Duodenal mucosa (tissue), 2 donors: ENCODE data around the gene KCNMA1.

Experiments used
- H3K27ac ChIP-seq: one replicate; pipeline ENCODE4 v1.7.0; 2013; ENCODE audit warnings: low read depth, low read length
- H3K27me3 ChIP-seq, 2 donors: one replicate each; pipeline ENCODE4 v1.7.0; 2013; ENCODE audit warnings: low read length in 2 of 2, control low read depth in 1 of 2; ENCODE audit not compliant: insufficient read depth in 2 of 2, control insufficient read depth in 1 of 2
- H3K36me3 ChIP-seq, 2 donors: one replicate each; pipeline ENCODE4 v1.7.0; 2013; ENCODE audit warnings: low read length in 2 of 2, control low read depth in 1 of 2; ENCODE audit not compliant: insufficient read depth in 2 of 2, control insufficient read depth in 1 of 2
- H3K4me1 ChIP-seq, 2 donors: one replicate each; pipeline ENCODE4 v1.7.0; 2013; ENCODE audit warnings: low read length in 2 of 2, control low read depth in 1 of 2; ENCODE audit not compliant: insufficient read depth in 2 of 2, control insufficient read depth in 1 of 2
- H3K4me3 ChIP-seq, 2 donors: one replicate each; pipeline ENCODE4 v1.7.0; 2013; ENCODE audit warnings: low read length in 2 of 2, low read depth in 1 of 2
- H3K9ac ChIP-seq, 2 donors: one replicate each; pipeline ENCODE4 v1.7.0; 2013; ENCODE audit warnings: low read length in 2 of 2, low read depth in 1 of 2
- H3K9me3 ChIP-seq, 2 donors: one replicate each; pipeline ENCODE4 v1.7.0; 2013; ENCODE audit warnings: low read length in 2 of 2, control low read depth in 1 of 2; ENCODE audit not compliant: control insufficient read depth in 1 of 2

The KCNMA1 gene

DNA sequence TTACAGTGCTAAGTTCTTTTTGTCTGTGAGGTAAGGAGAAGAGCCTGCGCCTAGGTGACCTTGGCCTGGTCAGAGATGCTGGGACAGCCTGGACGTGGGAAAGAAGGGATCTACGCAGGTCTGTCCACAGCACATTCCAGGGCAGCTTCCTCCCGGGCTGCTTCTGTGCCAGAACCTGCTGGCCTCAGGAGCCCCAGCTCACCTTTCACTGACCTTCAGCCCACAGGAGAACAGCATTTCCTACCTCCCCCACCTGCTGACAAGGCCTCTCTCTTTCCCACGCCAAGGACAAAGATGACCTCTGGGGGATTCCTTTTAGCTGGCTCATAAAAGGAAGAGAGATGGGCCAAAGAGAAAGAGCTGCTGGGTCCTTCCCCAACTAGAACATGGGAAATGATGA, 260.6 kb downstream of the KCNMA1 start:
- H3K4me3 ChIP-seq, result no peak overlapping the region
- H3K9ac ChIP-seq, result no peak overlapping the region
- no peaks in the 10 kb centered on the region for H3K4me1 ChIP-seq
- no peaks in the 10 kb centered on the region for H3K9me3 ChIP-seq
- H3K36me3 ChIP-seq, result no peaks in the 10 kb centered on the region
- peaks cover 6% of the 10 kb centered on the region in 2 donors for H3K27me3 ChIP-seq
- no peak overlapping the region for H3K27ac ChIP-seq

GRCh38 chr10:77374189-77374656, 263.4 kb downstream of the KCNMA1 start:
- H3K4me3 ChIP-seq, result no peak overlapping the region

DNA sequence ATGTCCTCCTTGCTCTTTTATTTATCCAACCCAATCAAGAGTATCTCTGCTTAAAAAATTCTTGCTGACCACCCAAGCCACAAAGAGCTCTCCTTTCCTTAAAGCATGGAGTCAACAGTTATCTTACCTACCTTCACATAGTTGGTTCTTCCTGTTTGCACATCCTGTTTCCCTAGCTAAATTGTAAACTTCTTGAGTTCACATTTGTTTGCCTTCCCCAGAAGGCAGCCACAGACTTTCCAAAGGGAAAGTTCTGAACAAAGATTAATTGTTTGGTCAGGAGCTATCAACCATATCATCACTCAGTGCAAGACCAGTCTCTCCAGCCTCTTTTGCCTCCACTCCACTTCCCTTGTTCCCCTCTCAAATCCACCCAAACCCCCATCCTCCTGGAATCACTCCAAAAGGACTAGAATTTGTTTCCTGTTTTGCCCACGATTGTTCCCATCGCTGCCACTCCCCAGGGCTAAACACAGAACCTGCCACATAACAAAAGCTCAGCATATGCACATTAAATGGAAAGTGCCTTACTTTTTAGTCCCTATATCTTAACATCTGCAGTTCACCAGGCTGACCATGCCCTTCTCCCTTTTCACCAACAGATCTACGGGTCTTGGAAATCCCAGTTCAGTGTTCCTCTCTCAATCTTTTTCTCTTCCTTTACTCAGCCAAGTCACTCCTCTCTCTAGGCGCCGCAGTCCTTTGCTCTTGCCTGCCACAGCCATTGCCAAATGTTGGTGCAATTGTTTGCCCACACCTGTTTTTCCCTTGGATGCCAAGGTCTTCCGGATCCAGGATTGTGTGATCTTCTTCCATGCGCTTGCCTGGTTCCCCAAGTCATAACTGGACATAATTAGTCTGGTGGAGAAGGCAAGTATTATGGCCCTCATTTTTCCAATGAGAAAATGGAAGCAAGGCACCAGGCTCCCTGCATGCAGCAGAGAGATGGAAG, 265.5 kb downstream of the KCNMA1 start:
- Histone ChIP-seq H3K27me3 (peaks cover 0 to 2% of the 10 kb centered on the region in 2 donors), H3K4me3 (no peak overlapping the region), H3K9me3 (peaks cover 0 to 6% of the 10 kb centered on the region in 2 donors), H3K36me3 (no peaks in the 10 kb centered on the region), H3K4me1 (no peaks in the 10 kb centered on the region), H3K9ac (no peak overlapping the region), H3K27ac (no peak overlapping the region)

More at GRCh38 chr10:77374189-77374656, 263.4 kb downstream of the KCNMA1 start:
- Histone ChIP-seq H3K27ac (no peak overlapping the region), H3K4me1 (no peaks in the 10 kb centered on the region), H3K9ac (no peak overlapping the region), H3K27me3 (peaks cover 0 to 2% of the 10 kb centered on the region in 2 donors), H3K9me3 (no peaks in the 10 kb centered on the region), H3K36me3 (no peaks in the 10 kb centered on the region)

- no peaks in the 10 kb centered on the region for H3K4me1 ChIP-seq
- no peak overlapping the region for H3K9ac ChIP-seq
- H3K27ac ChIP-seq, result no peak overlapping the region
These were observed 266.2 kb downstream of the KCNMA1 start for GRCh38 chr10:77371421-77371820.

DNA sequence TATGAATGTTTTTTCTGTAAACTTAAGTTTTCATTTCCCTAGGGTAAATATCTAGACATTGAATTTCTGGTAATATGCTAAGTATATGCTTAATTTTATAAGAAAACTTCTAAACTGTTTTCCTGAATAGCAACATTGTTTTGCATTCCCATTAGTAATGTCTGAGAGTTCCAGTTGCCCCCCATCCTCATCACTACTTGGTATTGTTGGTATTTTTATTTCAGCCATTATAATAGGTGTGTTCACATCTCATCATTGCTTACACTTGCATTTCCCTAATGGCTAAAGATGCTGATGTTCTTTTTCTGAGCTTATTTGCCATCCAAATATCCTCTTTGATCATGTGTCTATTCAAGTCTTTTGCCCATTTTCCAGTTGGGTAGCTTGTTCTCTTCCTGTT, 269.6 kb downstream of the KCNMA1 start:
- no peaks in the 10 kb centered on the region for H3K27me3 ChIP-seq
- H3K4me1 ChIP-seq, result no peaks in the 10 kb centered on the region
- no peak overlapping the region for H3K9ac ChIP-seq
- H3K9me3 ChIP-seq, result peaks cover 0 to 6% of the 10 kb centered on the region in 2 donors
- no peaks in the 10 kb centered on the region for H3K36me3 ChIP-seq
- no peak overlapping the region for H3K4me3 ChIP-seq
- H3K27ac ChIP-seq, result no peak overlapping the region

More at GRCh38 chr10:77371421-77371820, 266.2 kb downstream of the KCNMA1 start:
- Histone ChIP-seq H3K9me3 (peaks cover 0 to 6% of the 10 kb centered on the region in 2 donors), H3K27me3 (peaks cover 0 to 2% of the 10 kb centered on the region in 2 donors), H3K36me3 (no peaks in the 10 kb centered on the region), H3K4me3 (no peak overlapping the region)

DNA sequence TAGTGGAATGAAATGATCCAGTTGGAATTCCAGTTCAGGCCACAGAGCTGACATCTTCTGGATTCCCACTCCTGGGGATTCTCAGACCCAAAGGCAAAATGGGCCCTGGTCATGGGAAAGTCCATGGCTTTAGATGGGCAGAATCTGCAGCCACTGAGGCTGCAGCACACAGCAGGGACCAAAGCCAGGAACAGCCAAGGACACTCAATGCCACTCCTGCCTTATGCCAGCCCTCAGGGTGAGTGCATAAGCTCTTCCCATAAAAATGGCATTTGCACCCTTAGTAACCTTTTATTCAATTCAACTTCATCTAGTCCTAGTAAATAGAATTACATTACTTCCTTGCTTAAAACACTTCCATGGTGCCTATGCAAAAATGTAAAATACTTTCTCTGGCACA, 274.4 kb downstream of the KCNMA1 start:
- peaks cover 0 to 1% of the 10 kb centered on the region in 2 donors for H3K9me3 ChIP-seq

DNA sequence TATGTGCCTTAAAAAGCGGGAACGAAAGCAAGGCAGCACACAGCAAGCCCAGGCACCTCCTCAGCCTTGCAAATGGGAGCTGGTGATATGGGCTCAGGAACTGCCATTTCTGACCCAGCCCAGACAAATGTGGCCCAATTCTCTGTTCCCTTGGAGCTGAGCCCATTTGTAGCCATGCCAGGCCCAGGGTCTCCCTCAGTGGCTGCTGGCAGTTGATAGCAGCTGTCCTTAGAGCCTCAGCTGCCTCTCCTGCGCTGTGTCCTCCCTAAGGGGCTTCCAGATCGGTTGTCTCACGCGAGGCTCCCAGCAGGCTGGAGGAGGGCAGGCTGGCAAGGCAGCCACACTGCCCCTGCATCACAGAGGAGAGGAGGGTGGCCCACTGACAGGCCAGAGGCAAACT, 275.8 kb downstream of the KCNMA1 start:
- Histone ChIP-seq H3K27ac (no peak overlapping the region), H3K27me3 (no peaks in the 10 kb centered on the region), H3K36me3 (no peaks in the 10 kb centered on the region), H3K4me3 (no peak overlapping the region), H3K9ac (no peak overlapping the region), H3K9me3 (no peaks in the 10 kb centered on the region), H3K4me1 (no peaks in the 10 kb centered on the region)

More for the DNA sequence above, 274.4 kb downstream of the KCNMA1 start:
- no peak overlapping the region for H3K9ac ChIP-seq
- H3K4me1 ChIP-seq, result no peaks in the 10 kb centered on the region
- H3K27me3 ChIP-seq, result no peaks in the 10 kb centered on the region
- no peaks in the 10 kb centered on the region for H3K36me3 ChIP-seq
- no peak overlapping the region for H3K27ac ChIP-seq
- H3K4me3 ChIP-seq, result no peak overlapping the region

DNA sequence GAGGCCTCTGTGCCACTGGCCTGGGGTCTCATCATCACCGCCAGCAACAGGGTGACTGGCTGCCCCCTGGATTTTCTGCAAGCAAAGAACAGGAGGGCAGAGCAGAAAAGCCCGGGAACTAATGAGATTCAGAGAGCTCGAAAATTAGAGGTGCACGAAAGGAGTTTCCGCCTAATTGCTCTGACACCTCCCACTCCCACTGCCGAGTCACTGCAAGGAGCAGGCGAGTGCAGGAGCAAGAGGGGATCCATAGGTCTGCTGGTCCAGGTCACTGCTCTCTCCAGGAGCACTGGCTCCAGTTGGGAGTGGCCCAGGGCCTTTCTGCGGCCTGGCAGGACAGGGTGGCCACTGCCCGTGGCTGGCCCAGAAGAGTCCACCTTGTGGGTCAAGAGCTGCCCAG, 276.2 kb downstream of the KCNMA1 start:
- no peak overlapping the region for H3K27ac ChIP-seq

GRCh38 chr10:77360835-77361234, 276.8 kb downstream of the KCNMA1 start:
- Histone ChIP-seq H3K27ac (no peak overlapping the region), H3K4me3 (no peak overlapping the region), H3K9me3 (no peaks in the 10 kb centered on the region), H3K4me1 (no peaks in the 10 kb centered on the region), H3K36me3 (no peaks in the 10 kb centered on the region), H3K27me3 (no peaks in the 10 kb centered on the region), H3K9ac (no peak overlapping the region)

More for the DNA sequence above, 276.2 kb downstream of the KCNMA1 start:
- Histone ChIP-seq H3K27me3 (no peaks in the 10 kb centered on the region), H3K9ac (no peak overlapping the region), H3K36me3 (no peaks in the 10 kb centered on the region), H3K4me3 (no peak overlapping the region), H3K9me3 (no peaks in the 10 kb centered on the region), H3K4me1 (no peaks in the 10 kb centered on the region)

DNA sequence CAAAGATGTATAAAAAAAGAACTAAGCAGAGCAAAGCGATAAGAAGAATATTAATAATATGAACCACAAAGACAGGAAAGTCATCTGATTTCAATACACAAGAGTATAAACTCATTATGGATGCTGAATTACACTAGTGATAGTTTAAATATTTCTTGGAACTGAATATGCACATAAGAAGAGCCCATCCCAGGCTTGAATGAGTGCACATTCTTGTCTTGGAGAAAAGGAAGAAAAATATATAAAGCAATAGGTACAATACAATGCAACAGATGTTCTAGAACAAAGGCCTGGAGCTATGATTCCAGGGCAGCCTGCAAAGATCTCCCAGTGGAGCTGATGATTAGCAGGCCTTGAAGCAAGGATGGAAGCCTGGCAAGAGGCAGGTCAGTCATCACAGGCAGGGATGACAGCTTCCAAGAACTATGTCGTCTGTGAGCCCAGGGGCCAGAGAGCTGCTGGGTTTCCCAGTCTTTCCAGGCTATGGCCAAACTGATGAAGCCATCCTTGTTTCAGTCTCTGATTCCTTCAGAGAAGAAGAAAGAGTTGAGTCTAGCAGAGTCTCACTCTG, 277.6 kb downstream of the KCNMA1 start:
- H3K9me3 ChIP-seq, result no peaks in the 10 kb centered on the region
- H3K4me1 ChIP-seq, result no peaks in the 10 kb centered on the region
- H3K27me3 ChIP-seq, result no peaks in the 10 kb centered on the region
- H3K36me3 ChIP-seq, result no peaks in the 10 kb centered on the region
- H3K27ac ChIP-seq, result no peak overlapping the region
- no peak overlapping the region for H3K4me3 ChIP-seq
- no peak overlapping the region for H3K9ac ChIP-seq
